H7 (cell line): ENCODE data around the gene MFF. TPM values are rescaled to one million over a fixed set of nuclear protein-coding genes. Genes with fewer than 3 reads are reported as not detected.
"Not testable (repeated sequence)": the region's sequence is repeated elsewhere in the genome, so short reads cannot be mapped to it uniquely, and the experiment has no call there.

Source experiments
- DNase-seq: peaks from one replicate; pipeline ENCODE4 v3.0.0; 2012
- H3K27me3 ChIP-seq: 2 replicates; pipeline ENCODE4 v1.6.0; 2011; ENCODE audit warnings: mild to moderate bottlenecking, low read length; ENCODE audit not compliant: control insufficient read depth, insufficient read depth
- H3K36me3 ChIP-seq: replicated peaks from 2 replicates; pipeline ENCODE4 v1.5.1; 2011; ENCODE audit warnings: low read length; ENCODE audit not compliant: control insufficient read depth, insufficient read depth
- H3K4me3 ChIP-seq: 2 replicates; pipeline ENCODE4 v1.5.1; 2011; ENCODE audit warnings: low read depth, mild to moderate bottlenecking, control low read depth, low read length, moderate library complexity; ENCODE audit not compliant: insufficient read depth
- total RNA-seq: library from RNA; depleted of rRNA; stranded (reverse); fragments of >200 nt; shearing (Covaris generic); gene quantifications from 2 replicates; pipeline ENCODE4 v1.2.3, GENCODE V29; 2014

The MFF gene
- total RNA-seq, 1 experiment from 2014 or later, result 90.7 TPM

- Histone ChIP-seq H3K36me3 (no peaks in the 10 kb centered on the region), H3K4me3 (no peak overlapping the region), H3K27me3 (no peaks in the 10 kb centered on the region)
- DNase-seq, result no peak
Observed at GRCh38 chr2:227378371-227378782, 53.3 kb downstream of the MFF start.

- Histone ChIP-seq H3K36me3 (no peaks in the 10 kb centered on the region), H3K4me3 (no peak within 1 kb of the TSS), H3K27me3 (no peaks in the 10 kb centered on the region)
- DNase-seq, result no peak
Observed at GRCh38 chr2:227379095-227379494, 54.0 kb downstream of the MFF start, which contains the start of gene TM4SF20. TM4SF20 (minus strand) TSS chr2:227379306; CDS start chr2:227379268, 38 bp downstream.

GRCh38 chr2:227382241-227382835 lies 57.3 kb downstream of the MFF start:
- not testable (repeated sequence) for H3K4me3 ChIP-seq, DNase-seq, H3K27me3 ChIP-seq, H3K36me3 ChIP-seq

GRCh38 chr2:227383686-227384085 lies 58.6 kb downstream of the MFF start:
- H3K4me3 ChIP-seq, result no peak overlapping the region
- no peak for DNase-seq
- H3K27me3 ChIP-seq, result no peaks in the 10 kb centered on the region
- H3K36me3 ChIP-seq, result no peaks in the 10 kb centered on the region

- no peaks in the 10 kb centered on the region for H3K36me3 ChIP-seq
- no peaks in the 10 kb centered on the region for H3K27me3 ChIP-seq
- no peak for DNase-seq
- H3K4me3 ChIP-seq, result no peak overlapping the region
Observed at GRCh38 chr2:227386630-227387029, 61.6 kb downstream of the MFF start.

GRCh38 chr2:227387583-227387982 lies 62.5 kb downstream of the MFF start, which contains the start of gene SCYGR1:
SCYGR1 (minus strand) TSS chr2:227387949; CDS start chr2:227387949, 0 bp downstream.
- not testable (repeated sequence) for DNase-seq, H3K27me3 ChIP-seq, H3K4me3 ChIP-seq, H3K36me3 ChIP-seq

GRCh38 chr2:227388537-227389011 lies 63.5 kb downstream of the MFF start:
- H3K36me3 ChIP-seq, result no peaks in the 10 kb centered on the region
- DNase-seq, result no peak
- no peaks in the 10 kb centered on the region for H3K27me3 ChIP-seq

GRCh38 chr2:227389231-227389630 lies 64.2 kb downstream of the MFF start:
- Histone ChIP-seq H3K4me3 (no peak overlapping the region), H3K27me3 (no peaks in the 10 kb centered on the region), H3K36me3 (no peaks in the 10 kb centered on the region)
- no peak for DNase-seq

More at GRCh38 chr2:227388537-227389011, 63.5 kb downstream of the MFF start:
- no peak overlapping the region for H3K4me3 ChIP-seq

- no peak for DNase-seq
- Histone ChIP-seq H3K36me3 (no peaks in the 10 kb centered on the region), H3K4me3 (no peak overlapping the region), H3K27me3 (no peaks in the 10 kb centered on the region)
Observed at GRCh38 chr2:227389661-227390060, 64.6 kb downstream of the MFF start.

GRCh38 chr2:227390468-227391256 lies 65.6 kb downstream of the MFF start:
- Histone ChIP-seq H3K27me3 (no peaks in the 10 kb centered on the region), H3K4me3 (no peak overlapping the region)
- DNase-seq, result no peak

GRCh38 chr2:227394401-227394800 lies 69.3 kb downstream of the MFF start:
- no peak for DNase-seq
- Histone ChIP-seq H3K27me3 (no peaks in the 10 kb centered on the region), H3K4me3 (no peak overlapping the region), H3K36me3 (no peaks in the 10 kb centered on the region)

More at GRCh38 chr2:227390468-227391256, 65.6 kb downstream of the MFF start:
- no peaks in the 10 kb centered on the region for H3K36me3 ChIP-seq

- H3K27me3 ChIP-seq, result no peaks in the 10 kb centered on the region
- DNase-seq, result no peak
- H3K4me3 ChIP-seq, result no peak overlapping the region
- no peaks in the 10 kb centered on the region for H3K36me3 ChIP-seq
Observed at GRCh38 chr2:227395556-227395955, 70.5 kb downstream of the MFF start.

- Histone ChIP-seq H3K27me3 (no peaks in the 10 kb centered on the region), H3K36me3 (no peaks in the 10 kb centered on the region), H3K4me3 (no peak overlapping the region)
- no peak for DNase-seq
Observed at GRCh38 chr2:227397562-227397961, 72.5 kb downstream of the MFF start.

GRCh38 chr2:227398684-227399670 lies 73.9 kb downstream of the MFF start:
- no peaks in the 10 kb centered on the region for H3K36me3 ChIP-seq
- DNase-seq, result no peak
- no peaks in the 10 kb centered on the region for H3K27me3 ChIP-seq
- H3K4me3 ChIP-seq, result no peak overlapping the region
